ENCODE measurements around the gene PLIN5.
"Not testable (repeated sequence)": the region's sequence is repeated elsewhere in the genome, so short reads cannot be mapped to it uniquely, and the experiment has no call there.

The PLIN5 gene

DNA sequence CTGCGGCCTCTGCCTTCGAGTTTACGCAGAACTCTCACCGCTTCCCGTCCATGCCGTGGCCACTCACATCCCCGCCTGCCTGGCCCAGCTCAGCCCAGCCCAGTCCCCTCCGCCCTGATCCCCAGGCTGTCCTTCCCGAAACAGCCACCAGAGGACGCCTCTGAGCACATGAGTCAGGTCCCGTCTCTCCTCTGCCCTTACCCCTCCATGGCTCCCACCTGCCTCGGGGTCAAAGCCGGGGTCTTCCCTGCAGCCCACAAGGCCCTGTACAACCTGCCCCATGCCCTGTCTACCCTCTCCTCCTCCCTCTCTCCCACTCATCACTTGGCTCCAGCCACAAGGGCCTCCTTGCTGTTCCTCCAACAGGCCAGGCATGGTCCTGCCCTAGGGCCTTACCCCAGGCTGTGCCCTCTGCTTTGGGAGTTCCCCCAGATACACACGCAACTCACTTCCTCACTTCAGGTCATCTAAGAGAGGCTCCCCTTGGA, 32.6 kb upstream of the PLIN5 start:
- DNase-seq = peak; percentile 60

DNA sequence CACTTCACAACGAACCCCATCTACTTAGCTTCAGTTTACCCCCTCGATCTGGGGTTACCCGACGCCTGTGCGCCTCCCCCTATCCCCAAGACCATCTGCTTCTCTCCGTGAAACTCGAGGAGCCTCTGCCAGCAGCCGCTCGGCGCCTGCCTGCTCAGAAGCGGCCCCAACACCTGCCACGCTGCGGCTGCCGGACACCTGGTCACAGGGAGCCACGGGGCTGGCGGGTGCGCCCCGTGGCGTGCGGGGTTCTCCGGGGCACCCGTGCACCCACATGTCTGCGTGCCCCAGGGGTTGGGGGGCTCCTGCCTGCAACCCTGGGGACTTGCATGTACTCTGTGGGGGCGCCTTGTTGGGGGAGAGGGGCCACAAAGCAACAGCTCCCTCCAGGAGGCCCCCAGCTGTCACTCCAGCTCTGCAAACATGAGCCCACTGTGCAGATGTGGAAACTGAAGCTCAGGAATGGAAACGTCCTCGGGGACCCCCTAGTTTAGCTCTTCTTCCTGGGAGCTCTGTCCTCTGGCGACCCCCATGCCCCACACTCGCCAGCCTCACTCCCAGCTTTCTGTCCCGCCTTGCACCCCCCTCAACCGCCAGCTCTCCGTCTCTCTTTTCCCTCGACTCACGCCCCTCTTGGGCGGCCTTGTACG, 31.5 kb upstream of the PLIN5 start:
- no peak for DNase-seq

DNA sequence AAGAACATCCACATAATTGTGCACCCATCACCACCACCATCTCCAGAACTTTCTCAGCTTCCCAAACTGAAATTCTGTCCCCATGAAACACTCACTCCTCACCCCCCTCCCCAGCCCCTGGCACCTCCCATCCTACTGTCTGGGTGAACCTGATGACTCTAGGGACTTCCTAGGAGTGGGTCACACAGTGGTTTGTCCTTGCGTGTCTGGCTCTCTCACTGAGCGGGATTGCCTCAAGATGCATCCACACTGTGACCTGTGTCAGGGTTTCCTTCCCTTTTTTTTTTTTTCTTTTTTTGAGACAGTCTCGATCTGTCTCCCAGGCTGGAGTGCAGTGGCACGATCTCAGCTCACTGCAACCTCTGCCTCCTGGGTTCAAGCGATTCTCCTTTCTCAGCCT, 28.5 kb upstream of the PLIN5 start:
- not testable (repeated sequence) for DNase-seq

DNA sequence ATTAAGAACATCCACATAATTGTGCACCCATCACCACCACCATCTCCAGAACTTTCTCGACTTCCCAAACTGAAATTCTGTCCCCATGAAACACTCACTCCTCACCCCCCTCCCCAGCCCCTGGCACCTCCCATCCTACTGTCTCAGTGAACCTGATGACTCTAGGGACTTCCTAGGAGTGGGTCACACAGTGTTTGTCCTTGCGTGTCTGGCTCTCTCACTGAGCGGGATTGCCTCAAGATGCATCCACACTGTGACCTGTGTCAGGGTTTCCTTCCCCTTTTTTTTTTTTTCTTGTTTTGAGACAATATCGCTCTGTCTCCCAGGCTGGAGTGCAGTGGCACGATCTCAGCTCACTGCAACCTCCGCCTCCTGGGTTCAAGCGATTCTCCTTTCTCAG, 27.1 kb upstream of the PLIN5 start:
- not testable (repeated sequence) for DNase-seq

DNA sequence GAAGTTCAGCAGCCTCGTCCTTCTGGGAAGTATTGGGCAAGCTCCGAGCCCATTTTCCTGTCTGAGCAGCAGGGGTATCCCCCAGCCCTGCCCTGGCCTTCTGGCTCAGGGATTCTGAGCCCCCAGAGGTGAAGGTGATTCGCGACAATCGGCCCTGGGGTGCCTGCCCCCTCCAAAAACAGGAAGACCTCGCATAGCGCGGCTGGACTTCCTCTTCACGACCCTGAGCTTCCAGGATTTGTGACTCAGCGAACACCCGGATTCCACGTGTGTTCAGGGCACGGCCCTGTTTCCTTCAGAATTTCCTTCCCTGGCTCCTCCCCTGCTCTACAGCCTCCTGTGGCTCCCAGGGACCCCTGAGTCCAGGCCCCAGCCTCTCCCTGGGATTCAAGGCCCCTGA, 24.5 kb upstream of the PLIN5 start, which contains the start of gene SEMA6B:
Gene SEMA6B, minus strand, starts transcription at position 116 of the 400 bp plus-strand sequence. CDS start 1,227 bp downstream, outside the sequence.
- DNase-seq = no peak

DNA sequence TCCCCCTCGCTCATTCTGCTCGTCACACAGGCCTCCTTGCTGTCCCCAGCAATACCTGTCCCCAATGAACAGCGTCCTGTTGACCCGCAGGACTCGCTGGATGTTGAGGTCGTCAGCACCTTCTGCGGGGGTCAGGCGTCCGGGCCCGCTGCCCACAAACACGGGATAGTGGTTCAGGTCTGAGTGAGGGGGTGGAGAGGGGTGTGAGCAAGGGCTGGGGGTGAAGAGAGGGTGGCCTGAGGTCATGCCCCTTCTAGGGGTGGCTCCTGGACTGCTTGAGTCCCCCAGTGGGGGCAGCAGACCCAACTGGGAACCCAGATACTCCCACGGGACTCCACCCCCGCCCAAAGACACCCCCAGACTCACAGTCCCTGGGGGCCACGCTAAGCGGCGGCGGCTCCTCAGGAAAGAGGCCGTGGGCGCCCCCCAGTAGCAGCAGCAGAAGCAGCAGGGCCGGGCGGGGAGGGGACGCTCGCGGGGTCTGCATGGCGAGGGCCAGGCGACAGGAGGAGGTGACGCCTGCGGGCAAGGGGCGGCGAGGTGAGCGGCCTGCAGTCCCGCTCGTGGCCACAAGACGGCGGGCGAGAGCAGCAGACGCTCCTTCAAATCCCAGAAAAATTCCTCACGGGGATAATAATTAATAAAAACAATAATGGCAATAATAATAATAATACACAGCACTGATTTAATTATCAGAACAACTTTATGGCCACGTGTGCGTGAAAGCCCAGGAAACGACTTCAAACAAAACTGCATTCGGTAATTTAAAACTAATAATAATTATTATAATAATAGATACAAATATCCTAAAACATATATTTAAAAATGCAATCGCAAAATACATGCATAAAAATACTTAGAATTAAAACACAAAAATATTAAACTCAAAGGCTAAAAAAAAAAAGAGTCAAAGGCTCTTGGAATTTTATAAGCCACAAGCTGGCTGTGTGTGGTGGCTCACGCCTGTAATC, 23.2 kb upstream of the PLIN5 start:
- no peak for DNase-seq

DNA sequence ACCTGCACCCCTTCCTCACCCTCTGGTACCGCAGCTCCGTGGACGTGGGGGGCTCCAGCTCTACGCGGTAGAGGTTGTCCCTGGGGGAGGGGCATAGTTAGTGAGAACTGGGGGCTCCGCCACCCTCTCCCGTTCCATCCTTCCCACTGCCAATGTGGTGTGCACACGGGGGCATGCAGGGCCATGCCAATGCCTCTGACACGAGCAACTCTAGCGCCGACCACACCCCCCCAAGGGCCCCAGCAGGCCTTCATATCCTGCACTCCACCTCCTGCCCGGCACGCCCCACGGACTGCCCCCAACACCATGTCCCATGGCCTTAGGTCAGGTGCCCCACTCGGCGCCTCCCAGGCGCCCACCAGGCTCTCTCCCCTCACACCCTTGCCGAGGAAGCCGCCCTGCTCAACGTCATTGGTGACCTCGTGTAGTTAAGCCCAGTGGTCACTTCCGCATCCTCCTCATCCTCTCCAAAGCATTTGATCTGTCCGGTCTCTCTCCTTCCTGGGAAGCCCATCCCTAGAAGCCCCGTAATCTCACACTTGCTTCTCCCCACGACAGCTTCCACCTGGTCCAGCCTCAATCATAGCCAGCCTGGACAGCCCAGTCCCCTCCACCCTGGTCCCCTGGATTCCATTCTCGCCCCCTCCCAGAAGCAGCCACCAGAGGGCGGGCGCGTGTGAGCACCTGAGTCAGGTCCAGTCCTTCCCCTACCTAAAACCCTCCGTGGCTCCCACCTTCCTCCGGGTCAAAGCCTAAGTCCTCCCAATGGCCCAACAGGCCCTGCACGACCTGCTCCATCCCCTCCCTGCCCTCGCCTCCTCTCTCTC, 22.3 kb upstream of the PLIN5 start:
- DNase-seq = no peak

DNA sequence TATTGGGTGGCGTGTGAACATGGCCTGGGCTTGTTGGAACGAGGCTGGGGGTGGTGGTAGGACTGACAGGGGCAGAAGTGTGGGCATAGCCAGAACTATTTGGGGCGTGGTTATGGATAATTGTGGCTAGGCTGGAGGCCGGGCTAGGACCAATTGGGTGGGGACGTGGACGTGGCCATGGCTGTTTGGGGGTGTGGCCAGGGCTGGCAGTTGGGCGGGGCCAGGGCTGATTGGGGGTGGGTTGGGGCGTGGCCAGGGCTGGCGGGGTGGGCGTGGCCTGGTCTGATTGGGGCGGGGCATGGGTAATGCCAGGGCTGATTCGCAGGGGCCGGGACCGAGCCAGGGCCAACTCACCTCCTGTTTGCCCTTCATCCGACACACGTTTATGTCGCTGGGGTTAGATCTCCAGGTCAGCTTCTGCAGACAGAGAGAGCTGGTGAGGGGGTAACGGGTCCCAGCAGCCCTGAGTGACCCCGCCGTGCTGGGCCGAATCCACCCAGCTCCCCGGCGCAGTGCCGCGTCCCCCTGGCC, 21.6 kb upstream of the PLIN5 start:
- no peak for DNase-seq

DNA sequence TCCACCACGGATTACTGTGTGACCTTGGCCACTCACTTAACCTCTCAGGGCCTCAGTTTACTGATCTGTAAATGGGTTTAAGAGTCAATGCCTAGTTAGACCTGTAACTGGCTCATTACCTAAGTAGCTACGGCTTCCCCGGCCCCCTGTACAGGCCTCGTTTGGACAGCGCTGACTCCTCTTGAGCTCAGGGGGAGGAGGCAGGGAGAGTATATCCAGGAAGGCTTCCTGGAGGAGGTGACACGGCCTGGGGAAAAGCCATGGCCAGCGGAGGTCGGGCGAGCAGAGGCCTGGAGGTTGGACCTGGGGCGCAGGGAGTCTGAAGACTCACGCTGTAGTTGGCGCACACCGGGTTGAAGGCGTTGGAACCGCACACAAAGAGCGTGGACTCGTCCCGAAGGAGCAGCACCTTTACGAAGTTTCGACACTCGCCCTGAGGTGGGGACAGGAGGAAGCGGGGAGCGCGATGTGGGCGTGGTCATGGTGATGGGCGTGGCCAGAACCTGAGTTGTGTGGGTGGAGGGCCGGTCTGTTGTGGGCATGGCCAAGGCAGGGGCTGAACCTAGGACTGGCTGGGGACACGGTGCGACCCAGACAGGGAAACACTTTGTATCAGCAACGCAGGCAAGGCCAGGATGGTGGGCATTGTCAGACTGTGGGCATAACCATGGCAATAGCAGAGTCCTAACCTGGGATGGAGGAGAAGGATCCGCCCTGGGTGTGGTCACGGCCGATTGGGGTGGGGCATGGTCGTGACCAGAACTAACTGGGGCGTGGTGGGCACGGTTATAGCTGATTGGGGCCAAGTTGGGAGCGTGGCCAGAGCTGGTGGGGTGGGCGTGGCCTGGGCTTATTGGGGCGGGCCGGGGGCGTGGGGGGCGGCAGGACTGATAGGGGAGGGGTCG, 20.9 kb upstream of the PLIN5 start:
- no peak for DNase-seq

DNA sequence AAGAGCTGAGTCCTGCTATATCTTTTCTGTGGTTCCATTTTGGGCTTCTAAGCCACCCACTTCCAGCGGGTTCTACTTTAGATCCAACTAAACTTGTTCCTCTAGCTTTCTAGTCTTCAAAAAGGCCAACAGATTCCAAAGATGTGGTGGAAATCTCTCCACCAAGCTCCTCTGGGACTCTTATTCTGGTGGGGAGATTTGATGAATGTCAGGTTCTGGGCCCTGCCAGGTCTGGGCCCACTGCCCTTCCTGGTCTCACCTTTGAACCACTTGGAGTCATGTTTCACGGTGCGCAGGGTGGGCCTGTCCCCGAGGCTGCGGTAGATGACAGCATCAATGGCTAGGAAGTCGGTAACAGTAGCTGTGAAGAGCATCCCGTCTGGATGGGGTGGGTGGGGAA, 19.7 kb upstream of the PLIN5 start:
- no peak for DNase-seq

DNA sequence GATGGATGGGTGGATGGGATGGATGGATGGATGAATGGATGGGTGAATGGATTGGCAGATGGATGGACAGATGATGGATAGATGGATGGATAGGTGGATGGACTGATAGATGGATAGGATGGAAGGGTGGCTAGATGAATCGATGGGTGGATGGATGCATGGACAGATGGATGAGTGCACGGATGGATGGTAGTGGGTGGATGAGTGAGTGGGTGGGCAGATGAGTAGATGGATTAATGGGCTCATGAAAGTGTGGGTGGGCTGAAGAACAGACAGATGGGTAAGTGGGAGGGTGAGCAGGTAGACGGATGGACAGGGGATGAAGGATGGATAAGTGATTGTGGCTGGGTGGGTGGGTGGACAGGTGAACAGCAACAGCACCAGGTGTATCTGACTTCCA, 18.8 kb upstream of the PLIN5 start:
- DNase-seq = no peak

DNA sequence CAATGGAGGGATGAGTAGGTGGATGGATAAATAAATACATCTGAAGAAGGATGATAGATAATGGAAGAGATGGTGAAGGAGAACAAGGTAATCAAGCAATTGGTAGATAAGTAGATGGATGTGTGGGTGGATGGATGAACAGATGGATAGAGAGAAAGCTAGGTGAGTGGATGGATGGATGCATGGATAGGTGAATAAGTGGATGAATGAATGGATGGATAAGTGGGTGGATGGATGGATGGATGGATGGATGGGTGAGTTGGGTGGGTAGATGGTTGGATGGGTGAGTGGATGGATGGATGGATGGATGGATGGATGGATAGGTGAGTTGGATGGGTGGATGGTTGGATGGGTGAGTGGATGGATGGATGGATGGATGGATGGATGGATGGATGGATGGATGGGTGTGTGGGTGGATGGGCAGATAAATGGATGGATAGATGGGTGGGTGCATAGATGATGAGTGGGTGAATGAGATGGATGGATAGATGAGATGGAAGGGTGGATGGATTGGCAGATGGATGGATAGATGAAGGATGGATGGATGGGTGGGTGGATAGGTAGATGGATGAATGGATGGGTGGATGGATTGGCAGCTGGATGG, 18.2 kb upstream of the PLIN5 start:
- no peak for DNase-seq

DNA sequence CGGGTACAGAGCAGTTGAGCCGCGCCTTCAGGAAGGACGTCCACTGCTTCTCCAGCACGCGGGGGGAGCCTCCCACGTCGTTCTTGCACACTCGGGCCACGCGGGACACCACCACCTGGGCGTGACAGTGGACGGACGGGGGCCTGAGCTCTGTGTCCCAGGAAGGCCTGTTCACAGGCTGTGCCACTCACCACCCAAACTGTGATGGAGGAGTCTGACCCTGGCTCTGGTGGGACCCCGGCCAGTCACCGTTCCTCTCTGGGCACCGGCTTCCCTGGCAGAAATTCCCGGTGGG, 17.4 kb upstream of the PLIN5 start:
- DNase-seq = no peak

DNA sequence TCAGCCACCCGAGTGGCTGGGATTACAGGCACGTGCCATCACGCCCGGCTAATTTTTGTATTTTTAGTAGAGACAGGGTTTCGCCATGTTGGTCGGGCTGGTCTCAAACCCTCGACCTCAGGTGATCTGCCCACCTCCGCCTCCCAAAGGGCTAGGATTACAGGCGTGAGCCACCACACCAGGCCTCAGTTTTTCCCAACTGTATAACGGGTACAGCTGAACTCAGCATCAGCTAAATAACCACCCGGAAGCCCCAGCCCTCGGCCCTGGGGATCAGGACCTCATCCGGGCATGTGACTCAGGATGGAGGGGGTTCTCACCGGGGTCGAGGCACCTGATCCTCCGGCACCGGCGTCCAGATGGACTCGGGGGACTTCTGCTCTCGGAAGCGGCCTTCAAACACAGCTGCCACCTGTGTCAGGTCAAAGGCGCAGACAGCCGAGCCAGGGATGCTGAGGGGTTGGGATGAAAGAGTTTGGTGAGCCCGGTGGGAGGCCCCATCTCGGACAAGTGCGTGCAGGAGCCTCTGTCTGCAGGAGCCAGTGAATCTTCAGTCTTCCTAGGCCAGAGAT, 15.5 kb upstream of the PLIN5 start:
- no peak for DNase-seq

DNA sequence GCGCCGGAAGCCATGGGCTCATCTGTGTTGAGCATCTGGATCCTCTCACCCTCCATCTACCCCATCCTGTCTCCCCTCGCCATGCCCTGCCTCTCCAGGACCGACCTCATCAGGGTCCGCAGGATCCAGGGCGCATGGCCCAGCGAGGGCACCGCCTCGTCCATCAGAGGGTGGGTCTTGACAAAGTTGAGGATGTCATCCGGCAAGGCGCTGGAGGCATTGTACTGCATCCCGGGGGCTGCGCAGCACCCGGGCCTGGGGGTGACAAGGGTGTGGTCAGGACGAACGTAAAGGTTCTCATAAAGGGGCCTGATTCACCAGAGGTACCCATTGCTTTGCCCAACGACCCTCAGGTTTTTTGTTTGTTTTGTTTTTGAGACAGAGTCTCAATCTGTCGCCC, 15.0 kb upstream of the PLIN5 start:
- no peak for DNase-seq

DNA sequence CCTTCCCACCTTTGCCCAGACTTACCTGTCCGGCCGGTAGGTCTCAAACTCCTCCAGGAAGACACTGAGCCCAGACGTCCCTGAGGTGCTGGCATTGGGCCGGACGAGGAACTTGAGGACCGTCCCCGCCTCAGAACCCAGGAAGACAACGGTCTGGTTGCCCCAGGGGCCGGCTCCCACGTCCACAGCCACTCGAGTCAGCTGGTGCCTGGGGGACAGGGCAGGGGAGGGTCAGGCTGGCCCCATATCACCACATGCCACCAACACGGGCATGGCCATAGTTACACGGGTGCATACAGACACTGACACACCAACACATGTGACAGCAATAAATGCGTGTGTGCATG, 13.2 kb upstream of the PLIN5 start:
- DNase-seq = no peak

DNA sequence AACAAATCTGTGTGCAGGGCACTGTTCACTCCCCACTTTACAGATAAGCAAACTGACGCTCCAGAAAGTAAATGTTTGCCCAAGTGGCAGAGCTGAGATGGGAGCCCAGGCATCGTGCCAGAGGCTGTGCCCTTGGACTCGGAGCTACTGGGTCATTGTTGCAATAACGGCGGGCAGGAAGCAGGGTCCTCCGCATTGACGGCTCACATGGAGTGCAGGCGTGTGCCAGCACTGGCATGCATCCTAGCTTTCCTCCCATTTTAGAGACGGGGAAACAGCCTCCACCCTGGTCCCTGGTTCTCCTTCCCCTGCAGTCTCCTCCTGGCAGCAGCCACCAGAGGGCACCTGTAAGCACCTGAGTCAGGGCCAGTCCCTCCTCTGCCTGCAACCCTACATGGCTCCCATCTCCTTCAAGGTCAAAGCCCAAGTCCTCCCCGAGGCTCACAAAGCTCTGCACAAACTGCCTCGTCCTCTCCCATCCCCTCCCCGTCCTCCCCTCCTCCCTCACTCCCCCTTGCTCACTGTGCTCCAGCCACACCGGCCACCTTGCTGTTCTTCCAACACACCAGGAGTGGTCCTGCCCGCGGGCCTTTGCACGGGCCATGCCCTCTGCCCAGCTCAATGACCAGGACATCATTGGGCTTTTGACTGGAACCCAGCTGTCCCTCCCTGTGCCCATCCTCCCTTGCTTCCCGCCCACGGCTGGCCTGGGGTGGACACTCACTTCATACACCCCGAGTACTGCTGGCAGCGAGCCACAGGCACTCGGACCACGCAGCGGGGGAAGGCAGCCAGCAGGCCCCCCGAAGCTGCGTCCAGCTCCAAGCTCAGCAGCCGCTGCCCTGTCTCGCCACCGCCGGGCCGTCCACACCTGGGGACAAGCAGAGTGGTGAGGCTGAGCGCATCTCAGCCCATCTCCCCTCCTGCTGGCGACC, 12.5 kb upstream of the PLIN5 start:
- DNase-seq = no peak

DNA sequence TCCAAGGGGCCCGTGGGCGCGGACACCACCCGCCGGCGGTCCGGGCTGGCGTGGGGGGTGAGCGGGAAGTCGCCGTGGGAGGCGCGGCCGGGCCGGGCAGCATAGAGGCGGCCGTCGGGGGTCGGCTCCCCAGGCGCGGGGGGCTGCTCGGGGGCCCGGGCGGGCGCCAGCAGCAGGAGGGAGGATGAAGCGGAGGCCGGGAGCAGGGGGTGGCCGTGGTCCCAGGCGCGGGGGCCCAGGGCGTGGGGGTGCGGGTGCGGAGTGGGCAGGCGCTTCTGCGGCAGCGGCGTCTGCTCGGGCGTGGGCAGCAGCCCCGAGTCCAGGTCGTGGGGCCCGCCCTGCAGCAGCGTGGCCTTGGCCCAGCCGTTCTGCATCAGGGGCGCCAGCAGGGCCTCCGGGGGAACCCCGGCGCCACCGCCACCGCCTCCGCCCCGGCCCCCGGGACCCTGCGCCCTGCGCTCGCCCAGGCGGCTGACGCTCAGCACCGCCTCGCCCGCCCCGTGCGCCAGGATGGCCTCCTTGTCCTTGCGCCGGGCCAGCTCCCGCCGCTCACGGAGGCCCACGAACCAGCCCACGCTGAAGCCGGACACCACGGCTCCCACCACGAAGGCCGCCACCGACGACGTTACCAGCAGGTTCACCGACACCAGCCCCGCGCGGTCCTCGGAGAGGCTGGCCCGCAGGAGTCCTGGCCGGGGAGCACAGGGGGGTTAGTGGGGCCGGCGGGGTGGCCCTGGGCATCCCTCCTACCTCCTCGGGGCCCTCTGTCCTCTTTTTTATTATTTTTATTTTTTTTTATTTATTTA, 9.0 kb upstream of the PLIN5 start:
- DNase-seq = no peak
